Prostate gland (tissue), 2 donors: ENCODE data around the gene EME2.

ENCODE experiments used
- POLR2A ChIP-seq: fragments of 450-650 bp; IDR thresholded peaks from one replicate; pipeline ENCODE4 v1.6.1; 2016; ENCODE audit warnings: antibody characterized with exemption, mild to moderate bottlenecking
- TF ChIP-seq, protein P1 (sequence below), 4 experiments: fragments of 200-600 bp in 2 of 4; fragments of 450-650 bp in 2 of 4; sonication (generic) in 2 of 4; IDR thresholded peaks; 1 replicate in 3 of 4; 2 replicates in 1 of 4; pipeline ENCODE4 v1.5.1; 2016 to 2019; ENCODE audit warnings: antibody characterized with exemption in 4 of 4, mild to moderate bottlenecking in 2 of 4, moderate library complexity in 2 of 4

DNA sequence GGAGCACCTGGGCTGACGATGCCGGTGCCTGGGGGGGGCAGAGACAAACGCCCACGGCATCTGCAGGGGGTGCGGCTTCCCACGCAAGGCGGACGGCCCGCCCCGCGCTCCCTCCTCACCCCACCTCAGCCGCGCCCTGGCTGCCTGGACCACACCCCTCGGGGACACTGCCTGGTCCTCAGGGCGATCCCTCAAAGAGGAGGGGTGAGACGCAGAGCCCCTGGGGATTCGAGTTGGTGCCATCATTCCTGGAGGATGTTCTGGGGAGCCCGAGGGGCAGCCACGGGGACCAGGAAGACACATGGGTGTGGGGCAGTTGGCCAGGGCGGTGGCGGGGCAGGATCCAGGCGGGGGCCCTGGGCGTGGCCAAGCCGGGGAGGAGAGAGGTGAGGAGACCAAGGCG is 17.0 kb downstream of the EME2 start:
- TF ChIP-seq POLR2A = no peak
- TF ChIP-seq, protein P1, sequence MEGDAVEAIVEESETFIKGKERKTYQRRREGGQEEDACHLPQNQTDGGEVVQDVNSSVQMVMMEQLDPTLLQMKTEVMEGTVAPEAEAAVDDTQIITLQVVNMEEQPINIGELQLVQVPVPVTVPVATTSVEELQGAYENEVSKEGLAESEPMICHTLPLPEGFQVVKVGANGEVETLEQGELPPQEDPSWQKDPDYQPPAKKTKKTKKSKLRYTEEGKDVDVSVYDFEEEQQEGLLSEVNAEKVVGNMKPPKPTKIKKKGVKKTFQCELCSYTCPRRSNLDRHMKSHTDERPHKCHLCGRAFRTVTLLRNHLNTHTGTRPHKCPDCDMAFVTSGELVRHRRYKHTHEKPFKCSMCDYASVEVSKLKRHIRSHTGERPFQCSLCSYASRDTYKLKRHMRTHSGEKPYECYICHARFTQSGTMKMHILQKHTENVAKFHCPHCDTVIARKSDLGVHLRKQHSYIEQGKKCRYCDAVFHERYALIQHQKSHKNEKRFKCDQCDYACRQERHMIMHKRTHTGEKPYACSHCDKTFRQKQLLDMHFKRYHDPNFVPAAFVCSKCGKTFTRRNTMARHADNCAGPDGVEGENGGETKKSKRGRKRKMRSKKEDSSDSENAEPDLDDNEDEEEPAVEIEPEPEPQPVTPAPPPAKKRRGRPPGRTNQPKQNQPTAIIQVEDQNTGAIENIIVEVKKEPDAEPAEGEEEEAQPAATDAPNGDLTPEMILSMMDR (IDR thresholded peaks at IDR 0.05) = no peak
